Stimulated activated CD4-positive, alpha-beta T cell treated with anti-CD3 and anti-CD28 coated beads, Interleukin-1b, Interleukin-23, amount 100 ng/mL, for 24 hours (primary cell): ENCODE results near the gene PTPRU.

Source experiments
- DNase-seq, 4 experiments: peaks; one replicate each; pipeline ENCODE4 v3.0.0-alpha.2; 2020; ENCODE audit warnings: low read depth in 4 of 4, low spot score in 1 of 4

PTPRU gene

DNA sequence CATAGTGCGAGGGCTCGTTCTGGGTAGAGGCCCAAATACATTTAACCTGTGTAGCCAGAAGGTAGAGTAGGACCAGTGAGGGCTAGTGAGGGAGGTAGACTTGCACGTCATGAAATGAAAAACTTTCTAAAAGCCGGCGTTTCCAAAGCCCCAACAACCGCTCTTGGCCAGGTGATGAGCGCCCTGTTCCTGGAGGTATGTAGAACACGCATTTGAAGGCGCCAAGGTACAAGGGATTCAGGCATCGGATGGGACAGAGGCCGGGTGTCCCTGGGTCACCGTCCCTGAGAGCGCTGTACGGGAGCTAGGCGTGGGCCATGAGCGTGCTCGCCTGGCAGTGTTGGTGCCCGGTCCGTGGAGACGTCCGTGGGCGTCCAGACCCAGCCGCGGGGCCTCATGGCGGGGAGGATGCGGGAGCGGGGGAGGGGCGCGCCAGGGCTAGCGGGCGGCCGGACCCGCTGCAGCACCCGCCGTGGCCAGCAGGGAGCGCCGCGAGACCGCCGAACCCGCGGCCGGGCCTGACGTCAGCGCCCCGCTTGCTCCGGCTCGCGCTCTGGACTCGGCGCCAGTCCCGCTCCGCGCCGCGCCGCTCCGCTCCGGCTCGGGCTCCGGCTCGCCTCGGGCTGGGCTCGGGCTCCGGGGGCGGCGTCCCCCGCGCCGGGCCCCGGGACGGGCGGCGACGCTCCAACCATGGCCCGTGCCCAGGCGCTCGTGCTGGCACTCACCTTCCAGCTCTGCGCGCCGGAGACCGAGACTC is at the start of gene PTPRU:
Gene PTPRU (plus strand): TSS at position 568 of the 757 bp plus-strand sequence. CDS start 123 bp downstream, at position 691.
- DNase-seq = peak; percentile 72 to 81 (median 75)

DNA sequence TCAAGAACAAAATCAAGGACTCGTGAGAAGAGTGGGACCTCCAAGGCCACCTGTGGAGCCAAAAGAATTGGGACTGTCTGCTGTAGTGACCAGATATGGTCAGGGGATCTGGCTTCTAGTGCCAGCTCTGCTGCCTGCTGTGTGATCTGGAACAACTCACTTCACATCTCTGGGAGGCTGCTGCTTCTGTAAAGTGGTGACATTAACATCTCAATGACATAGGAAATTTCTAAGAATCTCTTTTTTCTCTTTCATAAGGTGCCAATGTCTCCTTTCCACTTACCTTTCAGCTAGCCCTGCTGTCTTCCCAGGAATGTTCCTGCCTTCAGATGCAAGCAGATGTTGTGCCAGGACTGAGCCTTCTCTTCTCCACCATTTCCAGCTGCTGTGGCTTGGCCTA is 49.6 kb upstream of the PTPRU start:
- DNase-seq = no peak

DNA sequence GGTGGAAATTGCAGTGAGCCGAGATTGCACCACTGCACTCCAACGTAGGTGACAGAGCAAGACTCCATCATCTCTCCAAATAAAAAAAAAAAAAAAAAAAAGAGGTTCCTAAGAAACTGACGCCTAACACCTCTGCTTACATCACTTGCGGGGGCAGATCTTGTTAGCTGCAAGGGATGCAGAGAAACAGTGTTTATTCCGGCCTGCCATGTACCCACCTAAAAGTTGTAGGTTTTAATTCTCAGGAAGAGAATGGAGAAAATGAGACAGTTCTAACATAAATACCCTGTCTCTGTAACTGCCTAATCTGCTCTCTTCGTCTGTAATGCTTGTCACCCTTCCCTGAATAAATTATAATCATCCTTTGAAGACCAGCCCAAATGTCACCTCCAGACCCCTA is 45.6 kb upstream of the PTPRU start:
- no peak for DNase-seq

DNA sequence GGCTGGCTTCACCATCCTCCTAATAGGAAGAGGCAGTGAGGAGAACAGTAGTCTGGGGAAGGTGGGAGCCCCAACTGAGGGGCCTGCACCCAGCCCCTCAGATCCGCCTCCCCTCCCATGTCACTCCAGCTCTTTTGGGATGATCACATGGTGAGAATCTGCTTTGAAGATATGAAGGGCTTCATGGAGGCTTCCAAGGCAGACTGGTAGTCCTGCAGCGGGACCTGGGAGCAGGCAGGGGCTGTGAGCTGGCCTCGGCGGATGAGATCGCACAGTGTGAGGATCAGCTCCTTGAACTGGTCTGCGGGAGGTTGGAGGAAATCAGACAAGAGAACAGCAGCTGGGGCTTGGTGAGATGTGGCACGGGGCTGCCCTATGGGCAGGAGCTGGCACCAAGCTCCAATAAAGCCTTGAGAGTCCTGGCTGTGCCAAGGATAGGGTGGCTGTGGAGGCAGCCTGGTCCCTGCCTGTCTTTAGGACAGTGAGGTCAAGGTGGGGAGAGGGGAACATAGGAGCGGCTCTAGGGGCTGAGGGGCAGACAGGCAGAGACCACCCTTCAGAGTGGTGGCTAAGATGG is 42.4 kb upstream of the PTPRU start:
- DNase-seq = no peak

DNA sequence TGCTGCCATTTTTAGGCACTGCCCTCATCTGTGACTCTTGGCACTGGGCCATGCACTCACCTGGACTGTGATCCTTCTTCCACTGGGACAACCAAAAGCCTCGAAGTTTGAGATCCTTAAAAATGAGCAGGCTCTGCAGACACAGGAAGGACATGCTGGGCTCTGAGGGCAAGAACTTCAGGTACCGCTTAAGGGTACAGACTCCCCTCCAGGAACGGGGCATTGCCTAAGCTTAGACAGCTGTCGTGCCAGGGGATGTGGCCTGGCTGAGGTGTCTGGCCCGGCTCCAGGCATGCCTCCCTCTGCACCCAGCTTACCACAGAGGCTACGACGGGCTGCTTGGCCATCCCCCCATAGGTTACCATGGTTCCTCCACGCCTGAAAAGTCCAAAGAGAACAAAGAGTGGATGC is 40.4 kb upstream of the PTPRU start:
- DNase-seq = no peak

DNA sequence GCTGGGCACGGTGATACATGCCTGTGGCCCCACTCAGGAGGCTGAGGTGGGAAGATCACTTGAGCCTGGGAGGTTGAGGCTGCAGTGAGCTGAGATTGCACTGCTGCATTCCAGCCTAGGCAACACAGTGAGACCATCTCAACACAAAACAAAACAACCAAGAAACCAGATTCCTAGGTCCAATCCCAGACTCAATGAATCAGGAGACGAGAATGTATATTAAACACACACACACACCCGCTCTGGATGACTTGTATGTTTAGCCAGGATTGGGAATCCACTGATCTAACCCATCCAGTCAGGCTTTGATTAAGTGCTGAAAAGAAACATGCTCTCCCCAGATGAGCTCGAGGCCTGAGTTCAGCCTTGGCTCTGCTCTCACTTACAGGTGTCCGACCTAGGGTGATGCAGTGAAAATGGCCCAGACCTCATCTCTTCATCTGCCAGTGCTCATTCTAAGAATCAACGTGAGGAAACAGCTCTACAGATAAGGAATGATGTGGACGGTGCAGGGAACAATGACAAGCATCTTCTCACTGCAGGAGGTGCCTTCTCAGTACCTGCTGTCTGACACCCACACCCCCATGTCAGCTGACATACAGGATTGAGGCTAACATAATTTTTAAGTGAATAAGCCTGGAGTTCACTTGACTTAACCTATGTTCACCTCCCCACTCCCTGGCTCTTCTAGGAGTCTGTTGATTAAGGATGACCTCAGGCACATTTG is 39.3 kb upstream of the PTPRU start:
- no peak for DNase-seq

DNA sequence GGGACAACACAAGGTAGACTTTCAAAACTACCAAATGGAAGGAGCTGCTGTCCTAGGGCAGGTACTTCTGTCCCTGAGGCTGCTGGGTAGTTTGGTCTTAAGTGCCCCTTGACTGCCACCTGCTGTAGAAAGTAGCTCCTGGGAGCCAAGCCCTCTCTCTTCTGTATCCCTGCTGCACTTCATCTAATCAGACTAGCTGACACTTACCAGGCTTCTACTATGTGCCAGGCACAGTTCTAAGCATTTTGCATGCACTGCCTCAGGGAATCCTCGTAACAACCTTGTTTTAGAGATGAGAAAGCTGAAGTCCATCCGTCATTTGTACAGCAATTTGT is 38.8 kb upstream of the PTPRU start:
- no peak for DNase-seq

DNA sequence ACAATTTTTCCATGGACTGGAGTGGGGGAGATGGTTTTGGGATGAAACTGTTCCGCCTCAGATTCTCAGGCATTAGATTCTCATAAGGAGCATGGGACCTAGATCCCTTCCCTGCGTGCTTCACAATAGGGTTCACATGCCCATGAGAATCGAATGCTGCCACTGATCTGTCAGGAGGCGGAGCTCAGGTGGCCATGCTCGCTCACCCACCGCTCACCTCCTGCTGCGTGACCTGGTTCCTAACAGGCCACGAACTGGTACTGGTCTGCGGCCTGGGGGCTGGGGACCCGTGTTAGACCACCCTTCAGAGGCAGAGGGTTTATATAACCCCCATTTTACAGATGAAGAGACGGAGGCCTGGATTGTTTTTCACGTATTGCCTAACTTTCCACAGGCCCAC is 38.3 kb upstream of the PTPRU start:
- no peak for DNase-seq

DNA sequence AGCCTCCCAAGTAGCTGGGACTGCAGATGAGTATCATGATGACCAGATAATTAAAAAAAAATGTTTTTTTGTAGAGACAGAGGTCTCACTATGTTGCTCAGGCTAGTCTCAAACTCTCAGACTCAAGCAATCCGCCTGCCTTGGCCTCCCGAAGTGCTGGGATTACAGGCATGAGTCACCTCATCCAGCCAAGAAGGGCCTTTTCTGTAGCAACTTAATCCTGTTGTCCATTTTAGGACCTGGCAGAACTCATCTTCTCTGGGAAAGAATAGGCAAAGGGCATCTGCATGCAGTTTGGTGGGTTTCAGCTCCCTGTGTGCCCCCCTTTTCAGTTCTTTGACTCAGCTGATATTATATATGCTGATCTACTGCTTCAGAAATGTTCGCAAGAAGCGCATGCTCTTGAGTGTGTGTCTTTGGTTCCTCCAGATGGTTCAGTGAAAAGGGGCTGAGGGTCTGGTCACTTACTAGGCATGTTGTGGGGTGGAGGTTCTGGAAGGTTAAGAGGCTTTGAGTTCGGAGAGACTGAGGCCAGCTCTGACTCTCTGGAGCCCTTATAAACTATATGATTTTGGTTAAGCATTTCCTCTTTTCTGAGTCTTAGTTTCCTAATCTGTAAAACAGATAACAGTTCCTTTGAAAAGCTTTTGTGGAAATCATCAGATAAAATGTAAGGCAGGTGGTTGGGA is 35.3 kb upstream of the PTPRU start:
- no peak for DNase-seq

DNA sequence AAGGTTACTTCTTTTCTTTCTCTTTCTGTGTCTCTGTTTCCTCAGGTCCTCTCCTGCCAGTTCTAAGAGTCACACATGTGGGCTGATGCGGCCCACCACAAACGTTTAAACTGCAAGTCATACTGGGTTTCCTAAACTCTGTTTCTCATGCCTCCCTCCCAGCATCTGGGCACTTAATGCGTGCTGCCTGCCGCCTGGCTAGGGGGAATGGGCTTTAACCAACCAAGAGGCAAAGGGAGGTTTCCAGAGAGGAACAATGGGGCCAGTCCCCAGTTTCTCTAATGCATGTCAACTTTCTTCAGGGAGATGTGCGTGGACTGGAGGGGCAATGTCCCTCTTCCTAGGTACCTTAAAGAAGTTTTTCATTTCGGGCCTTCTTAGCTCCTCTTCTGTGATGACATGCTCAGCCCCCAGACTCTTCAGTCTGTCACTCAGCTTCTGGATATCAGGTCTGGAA is 34.7 kb upstream of the PTPRU start:
- DNase-seq = no peak

DNA sequence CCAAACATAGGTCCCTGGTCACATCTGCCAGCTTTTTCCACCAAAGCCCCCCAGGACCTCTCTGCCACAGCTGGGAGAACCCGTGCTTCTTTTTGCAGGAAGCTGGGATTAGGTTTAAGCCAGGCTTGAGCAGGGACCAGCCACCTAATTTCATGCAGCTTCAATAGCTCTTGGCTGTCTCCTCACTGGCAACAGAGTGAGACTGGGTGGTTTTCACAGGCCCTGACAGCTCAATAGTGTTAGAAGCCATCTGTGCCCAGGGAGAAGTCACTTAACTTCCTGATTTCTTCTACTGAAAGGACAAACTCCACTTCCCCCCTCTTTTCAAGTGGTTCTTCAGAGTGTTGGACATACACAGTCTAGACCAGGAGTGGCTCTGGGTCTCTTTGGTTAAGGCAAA is 34.3 kb upstream of the PTPRU start:
- no peak for DNase-seq

DNA sequence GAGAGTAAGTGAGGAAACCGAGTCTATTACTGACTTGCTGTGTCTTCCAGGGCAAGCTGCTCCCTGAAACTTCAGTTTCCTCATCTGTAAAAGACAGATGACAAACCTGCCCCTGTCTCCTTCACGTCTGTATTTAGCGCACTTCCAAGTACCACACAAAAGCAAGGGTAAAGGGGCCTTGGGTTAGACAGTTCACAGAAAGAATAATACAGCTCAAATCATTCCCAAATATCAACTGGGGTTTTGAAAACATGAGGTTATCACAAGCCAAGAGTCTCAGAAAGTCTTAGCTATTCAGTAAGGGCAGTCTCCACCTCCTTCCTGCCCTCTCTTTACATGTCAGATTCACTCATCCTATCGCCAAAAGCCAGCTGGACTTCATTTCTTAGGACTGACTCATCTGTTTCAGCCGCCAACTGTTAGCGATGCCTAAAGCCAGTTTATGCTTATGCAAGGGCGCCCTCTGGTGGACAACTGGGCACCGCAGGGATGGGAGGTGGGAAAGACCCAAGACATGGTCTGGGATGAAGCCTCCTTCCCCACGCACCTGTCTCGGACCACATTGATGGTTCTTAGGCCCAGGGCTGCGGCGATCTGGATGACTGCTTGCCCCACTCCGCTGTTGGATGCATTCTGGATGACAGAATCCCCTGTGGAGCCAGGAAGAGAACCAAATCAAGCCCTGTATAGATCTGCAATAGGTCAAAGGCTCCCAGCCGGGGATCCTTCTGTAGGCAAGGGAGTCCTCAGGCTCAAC is 33.6 kb upstream of the PTPRU start:
- peak; percentile 86 to 96 (median 89) for DNase-seq

DNA sequence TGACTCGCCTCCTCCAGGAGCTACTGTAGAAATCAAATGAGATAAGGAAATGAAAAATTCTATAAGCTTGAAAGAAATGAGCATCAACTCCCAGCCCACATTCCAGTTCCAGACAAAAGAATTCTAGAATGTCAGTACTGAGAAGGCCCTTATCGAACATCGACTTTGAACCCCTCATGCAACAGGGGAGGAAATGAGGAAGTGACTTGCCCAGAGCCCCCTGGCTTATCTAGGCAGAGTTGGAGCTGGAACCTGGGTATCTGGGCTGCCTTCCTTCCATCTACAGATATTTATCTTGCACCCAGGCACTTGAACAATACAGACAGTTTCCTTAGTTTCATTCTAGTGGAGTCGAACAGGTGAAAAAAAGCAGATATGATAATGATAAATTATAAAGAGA is 27.9 kb upstream of the PTPRU start:
- no peak for DNase-seq

DNA sequence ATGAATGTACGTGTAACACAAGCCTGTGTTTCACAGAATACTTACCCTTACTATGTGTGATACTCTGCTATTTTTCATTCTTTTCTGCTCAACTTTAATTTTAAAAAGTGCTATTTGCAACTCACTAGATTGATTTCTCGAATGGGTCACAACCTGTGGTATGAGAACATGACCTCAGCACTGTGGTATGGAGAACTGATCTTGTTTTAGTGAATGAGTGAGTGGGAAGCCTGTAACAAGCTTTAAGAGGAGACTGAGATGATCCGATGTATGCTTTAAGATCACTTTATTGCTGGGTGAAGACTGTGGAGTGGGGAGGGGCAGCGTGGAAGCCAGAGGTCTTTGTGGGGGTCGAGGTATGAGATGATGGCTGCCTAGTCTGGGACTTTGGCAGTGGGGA is 27.1 kb upstream of the PTPRU start:
- no peak for DNase-seq

DNA sequence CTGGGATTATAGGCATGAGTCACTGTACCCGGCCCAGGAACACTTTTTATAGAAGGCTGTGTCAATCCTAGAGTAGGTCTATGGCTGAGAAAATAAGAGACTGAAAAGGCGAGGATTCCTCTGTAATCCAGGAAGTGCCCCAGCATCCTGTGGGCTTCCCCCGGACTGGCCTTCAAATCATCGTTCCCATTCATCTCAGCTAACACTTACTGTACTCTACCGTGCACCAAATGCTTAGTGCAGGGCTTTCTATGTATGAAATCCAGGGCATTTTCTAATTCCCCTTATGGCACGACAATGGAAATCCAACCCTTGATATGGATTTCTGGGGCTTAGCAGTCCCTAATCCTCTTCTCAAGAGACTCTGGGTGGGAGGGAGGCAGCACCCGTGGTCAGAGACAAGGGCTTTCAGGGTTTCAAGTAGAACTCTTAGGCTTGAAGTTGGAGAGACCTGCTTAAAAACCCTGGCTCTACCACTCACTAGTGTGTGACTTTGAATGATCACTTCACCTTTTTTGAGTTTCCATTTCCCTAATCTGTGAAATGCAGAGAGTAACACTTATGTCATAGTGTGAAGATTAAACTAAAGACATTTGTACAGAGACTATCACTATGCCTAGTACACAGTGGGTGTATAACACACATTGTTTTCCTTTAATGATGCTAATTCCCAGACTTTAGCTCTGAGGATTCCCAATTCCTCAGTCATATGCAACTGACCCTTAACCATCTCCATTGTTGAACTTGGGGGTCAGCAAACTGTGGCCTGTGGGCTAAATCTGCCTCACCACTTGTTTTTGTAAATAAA is 25.8 kb upstream of the PTPRU start:
- DNase-seq = no peak

DNA sequence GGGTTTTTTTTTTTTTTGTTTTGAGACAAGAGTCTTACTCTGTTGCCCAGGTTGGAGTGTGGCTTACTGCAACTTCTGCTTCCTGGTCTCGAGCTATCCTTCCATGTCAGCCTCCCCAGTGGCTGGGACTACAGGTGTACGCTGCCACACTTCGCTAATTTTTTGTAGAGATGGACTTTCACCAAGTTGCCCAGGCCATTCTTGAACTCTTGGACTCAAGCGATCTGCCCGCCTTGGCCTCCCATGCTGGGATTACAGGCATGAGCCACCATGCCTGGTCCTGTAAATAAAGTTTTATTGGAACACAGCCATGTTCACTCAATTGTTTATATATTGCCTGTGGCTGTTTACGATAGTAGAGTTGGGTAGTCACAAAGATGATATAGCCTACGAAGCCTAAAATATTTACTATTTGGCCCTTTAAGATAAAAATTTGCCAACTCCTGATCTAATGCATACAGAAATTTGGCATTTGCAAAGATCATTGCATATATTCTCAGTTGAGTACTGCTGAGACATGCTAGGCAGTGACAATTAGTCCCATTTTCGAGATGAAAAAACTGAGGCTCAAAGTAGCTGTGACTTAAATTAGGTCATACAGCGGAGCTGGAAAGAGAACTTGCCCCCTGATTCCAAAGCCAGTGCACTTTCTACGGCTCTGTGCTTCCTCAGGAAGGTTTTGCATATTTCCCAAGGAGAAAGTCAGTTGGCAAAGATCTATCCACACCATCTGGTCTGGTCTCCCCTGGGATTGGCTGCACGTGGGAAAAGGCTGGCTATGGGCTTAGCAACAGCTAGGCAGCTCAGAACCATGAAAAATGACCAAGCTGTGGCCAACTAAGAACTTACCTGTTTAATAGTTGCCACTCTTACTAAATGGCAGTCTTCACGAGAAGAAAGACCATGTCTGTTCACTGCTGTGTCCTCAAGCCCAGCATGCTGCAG is 25.0 kb upstream of the PTPRU start:
- no peak for DNase-seq

DNA sequence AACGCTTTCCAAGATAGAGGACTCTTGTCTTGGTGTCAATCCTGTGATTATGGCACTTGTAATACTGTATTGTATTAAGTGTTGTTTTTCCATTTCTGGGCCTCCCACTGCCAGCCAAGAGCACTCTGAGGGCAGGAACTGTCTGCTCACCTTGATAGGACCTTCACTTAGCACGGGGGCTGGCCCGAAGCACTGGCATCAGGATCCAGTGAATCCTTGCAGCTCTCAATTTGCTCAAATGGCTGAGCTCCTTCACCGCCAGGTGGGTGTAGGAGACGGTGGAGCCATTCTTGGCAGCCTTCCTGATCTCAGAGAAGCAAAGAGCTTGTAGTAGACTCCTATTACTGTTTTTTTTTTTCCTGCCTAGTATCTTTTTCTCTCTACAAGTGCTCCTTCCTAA is 23.3 kb upstream of the PTPRU start:
- DNase-seq = no peak

DNA sequence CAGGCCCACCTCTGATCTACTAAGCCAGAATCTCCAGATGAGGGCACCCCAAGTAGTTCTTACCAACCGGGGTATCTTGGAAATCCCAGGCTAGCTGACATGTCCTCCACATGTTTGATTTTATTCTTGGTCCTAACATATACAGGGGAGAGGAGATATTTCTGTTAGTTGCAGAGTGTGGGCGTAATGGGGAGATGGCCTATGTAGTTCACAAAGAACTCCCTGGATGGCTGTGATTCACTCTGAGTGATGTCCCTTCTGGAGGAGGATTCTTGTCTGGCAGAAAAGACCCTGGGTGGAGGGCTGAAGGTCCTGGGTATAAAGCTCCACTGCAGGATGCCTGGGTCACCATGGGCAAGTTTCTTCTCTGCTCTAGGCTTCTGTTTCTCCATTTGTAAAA is 18.7 kb upstream of the PTPRU start:
- no peak for DNase-seq

DNA sequence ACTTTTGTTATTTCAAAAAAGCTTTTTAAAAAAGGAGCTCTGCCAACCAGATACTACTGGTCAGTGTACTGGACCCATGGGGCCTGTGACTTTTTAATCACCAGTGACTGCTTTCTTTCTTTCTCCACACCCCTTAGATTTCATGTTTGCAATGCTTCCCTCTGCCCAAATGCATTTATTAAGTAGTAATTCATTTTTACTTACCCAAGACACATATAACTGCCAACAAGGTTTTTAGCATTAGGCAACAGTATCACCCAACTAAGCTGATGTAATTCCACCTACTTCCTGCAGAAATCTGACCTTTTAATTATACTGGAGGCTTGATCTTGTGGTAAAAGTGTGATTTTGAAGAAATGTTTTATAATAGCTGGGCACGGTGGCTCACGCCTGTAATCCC is 18.1 kb upstream of the PTPRU start:
- DNase-seq = no peak
